Neutrophil (primary cell): ENCODE measurements around the gene ODAD2.
"Not testable (repeated sequence)": the region's sequence is repeated elsewhere in the genome, so short reads cannot be mapped to it uniquely, and the experiment has no call there.

Experiments used
- H3K27ac ChIP-seq: fragments of 200-600 bp; sonication (generic); 2 replicates; pipeline ENCODE4 v1.5.1; 2016; ENCODE audit warnings: mild to moderate bottlenecking, moderate library complexity
- H3K27me3 ChIP-seq: fragments of 200-600 bp; sonication (generic); 2 replicates; pipeline ENCODE4 v1.6.0; 2016; ENCODE audit warnings: mild to moderate bottlenecking
- H3K36me3 ChIP-seq: fragments of 200-600 bp; sonication (generic); 2 replicates; pipeline ENCODE4 v1.5.1; 2017
- H3K4me1 ChIP-seq, 2 experiments: fragments of 200-600 bp in 1 of 2; sonication (generic) in 1 of 2; 1 replicate in 1 of 2; 2 replicates in 1 of 2; pipeline versions ENCODE4 v1.5.1 to v1.6.1; 2013 to 2016; ENCODE audit warnings: low read depth in 1 of 2, low read length in 1 of 2, mild to moderate bottlenecking in 1 of 2, moderate library complexity in 1 of 2; ENCODE audit not compliant: control insufficient read depth in 1 of 2, insufficient read depth in 1 of 2
- H3K4me3 ChIP-seq, 2 experiments: fragments of 200-600 bp in 1 of 2; sonication (generic) in 1 of 2; 1 replicate in 1 of 2; 2 replicates in 1 of 2; pipeline ENCODE4 v1.5.1; 2013 to 2016; ENCODE audit warnings: low read depth in 1 of 2, low read length in 1 of 2, mild to moderate bottlenecking in 1 of 2, moderate library complexity in 1 of 2
- H3K9me3 ChIP-seq: fragments of 200-600 bp; sonication (generic); 2 replicates; pipeline ENCODE4 v1.5.1; 2016
- CTCF ChIP-seq: fragments of 200-600 bp; sonication (generic); IDR thresholded peaks from 2 replicates; pipeline ENCODE4 v1.5.1; 2016; ENCODE audit warnings: antibody characterized with exemption

Gene ODAD2

DNA sequence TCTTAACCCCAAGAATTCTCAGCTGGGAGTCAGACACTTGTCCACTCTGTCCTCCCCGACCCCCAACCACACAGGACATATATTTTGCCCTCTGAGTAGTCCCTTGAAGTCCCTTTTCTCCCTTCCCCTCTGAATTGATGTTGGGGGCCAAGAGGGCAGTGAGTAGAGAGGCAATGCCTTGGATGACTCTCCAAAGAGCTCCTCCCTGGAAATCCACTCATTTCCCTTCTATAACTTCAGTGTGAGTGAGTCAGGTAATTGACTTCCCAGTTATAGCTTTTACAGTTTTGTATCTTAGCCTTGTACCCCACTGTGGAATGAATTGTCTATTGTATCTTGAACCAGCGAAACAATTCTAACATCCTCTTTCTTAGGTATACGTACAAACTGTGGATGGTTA, 9.2 kb upstream of the ODAD2 start:
- H3K4me1 ChIP-seq = peaks cover 0 to 4% of the 10 kb centered on the region in 2 experiments
- H3K27me3 ChIP-seq = no peaks in the 10 kb centered on the region
- H3K9me3 ChIP-seq = no peaks in the 10 kb centered on the region
- no peak overlapping the region for H3K4me3 ChIP-seq
- H3K36me3 ChIP-seq = no peaks in the 10 kb centered on the region
- no peak for TF ChIP-seq CTCF
- H3K27ac ChIP-seq = no peak overlapping the region

DNA sequence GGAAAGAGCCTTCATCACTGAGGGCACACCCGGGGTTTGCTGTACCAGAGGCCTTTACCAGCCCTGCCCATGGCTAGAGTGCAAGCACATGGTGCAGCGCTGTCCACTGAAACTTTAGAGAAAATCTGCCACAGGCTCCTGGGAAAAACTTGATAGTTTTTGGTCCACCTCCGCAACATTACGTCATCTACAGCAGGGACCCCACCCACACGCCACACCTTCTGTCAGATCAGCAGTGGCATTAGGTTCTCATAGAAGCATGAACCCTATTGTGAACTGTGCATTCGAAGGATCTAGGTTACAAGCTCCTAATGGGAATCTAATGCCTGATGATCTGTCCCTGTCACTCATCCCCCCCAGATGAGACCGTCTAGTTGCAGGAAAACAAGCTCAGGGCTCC, 2.5 kb upstream of the ODAD2 start:
- H3K4me1 ChIP-seq = peaks cover 14 to 15% of the 10 kb centered on the region in 2 experiments
- no peak for TF ChIP-seq CTCF
- no peak overlapping the region for H3K4me3 ChIP-seq
- no peak overlapping the region for H3K27ac ChIP-seq
- no peaks in the 10 kb centered on the region for H3K36me3 ChIP-seq
- peaks cover 41% of the 10 kb centered on the region for H3K27me3 ChIP-seq
- no peaks in the 10 kb centered on the region for H3K9me3 ChIP-seq

DNA sequence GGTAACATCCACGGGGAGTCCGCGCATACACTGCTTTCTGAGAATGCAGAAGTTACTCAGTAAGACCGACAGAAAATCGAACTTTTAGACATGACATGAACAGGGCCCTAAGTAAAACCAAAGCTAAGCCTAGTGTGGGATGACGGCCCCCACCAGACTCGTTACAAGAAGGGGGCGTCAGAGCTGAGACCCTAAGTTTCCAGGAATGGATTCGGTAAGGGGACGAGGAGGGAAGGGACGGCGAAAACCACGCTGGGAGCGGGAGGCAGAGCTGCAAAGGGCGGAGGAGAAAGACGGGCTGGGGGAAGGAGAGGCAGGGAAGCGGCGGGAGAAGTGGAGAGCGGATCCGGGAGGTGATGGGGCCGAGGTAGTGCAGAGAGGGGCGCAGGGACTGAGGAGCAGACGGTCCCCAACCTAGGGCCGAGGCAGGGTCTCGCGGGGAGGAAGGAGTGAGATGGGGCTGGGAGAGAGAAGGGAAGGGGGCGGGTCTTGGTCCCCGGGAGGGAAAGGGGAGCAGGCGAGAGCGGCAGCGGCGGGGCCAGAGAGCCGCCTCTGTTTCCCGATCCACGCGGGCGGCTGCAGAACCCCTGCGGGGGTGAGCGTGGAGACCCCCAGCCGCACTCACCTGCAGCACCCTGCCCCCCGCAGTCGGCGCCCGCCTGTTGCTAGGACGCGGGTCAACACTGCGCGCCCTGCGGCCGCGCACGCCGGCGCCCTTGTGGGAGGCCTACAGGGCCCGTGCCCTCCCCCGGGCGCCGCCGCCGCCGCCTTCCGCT, 513 bp downstream of the ODAD2 start:
- peaks cover 14 to 15% of the 10 kb centered on the region in 2 experiments for H3K4me1 ChIP-seq
- H3K27ac ChIP-seq = no peak overlapping the region
- TF ChIP-seq CTCF = no peak
- peak overlapping the region; percentile 12 to 53 for H3K4me3 ChIP-seq
- peaks cover 44% of the 10 kb centered on the region for H3K27me3 ChIP-seq
- H3K36me3 ChIP-seq = no peaks in the 10 kb centered on the region
- no peaks in the 10 kb centered on the region for H3K9me3 ChIP-seq

- Histone ChIP-seq H3K27me3 (peaks cover 44% of the 10 kb centered on the region), H3K4me3 (peak overlapping the region in 1 of 2 experiments; percentile 12), H3K9me3 (no peaks in the 10 kb centered on the region), H3K36me3 (no peaks in the 10 kb centered on the region), H3K4me1 (peaks cover 14 to 15% of the 10 kb centered on the region in 2 experiments), H3K27ac (no peak overlapping the region)
- no peak for TF ChIP-seq CTCF
Measured at GRCh38 chr10:27997865-27998177, 1.1 kb downstream of the ODAD2 start.

DNA sequence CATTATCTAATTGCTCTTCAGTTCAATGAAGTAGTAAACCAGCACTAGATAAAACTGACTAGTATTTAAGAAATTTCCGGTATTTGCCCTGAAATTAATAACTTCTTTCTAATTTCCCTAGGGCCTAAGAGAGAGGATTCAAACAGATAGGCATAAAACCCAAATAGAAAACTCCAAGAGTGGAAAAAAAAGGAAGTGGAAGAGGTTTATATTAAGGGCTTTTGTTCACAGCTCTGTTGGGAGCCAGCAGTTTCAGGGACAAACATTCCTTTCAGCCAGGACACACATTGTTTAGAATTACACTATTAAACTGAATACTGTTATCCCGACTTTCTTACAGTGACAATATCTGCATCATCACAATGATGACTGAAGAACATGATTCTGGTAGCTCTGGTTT, 3.6 kb downstream of the ODAD2 start:
- Histone ChIP-seq H3K4me3 (no peak overlapping the region), H3K4me1 (peaks cover 14 to 15% of the 10 kb centered on the region in 2 experiments), H3K36me3 (no peaks in the 10 kb centered on the region), H3K27me3 (peaks cover 43% of the 10 kb centered on the region), H3K9me3 (no peaks in the 10 kb centered on the region), H3K27ac (no peak overlapping the region)
- TF ChIP-seq CTCF = no peak

- not testable (repeated sequence) for H3K4me3 ChIP-seq, H3K36me3 ChIP-seq, H3K9me3 ChIP-seq, H3K27me3 ChIP-seq, H3K4me1 ChIP-seq, H3K27ac ChIP-seq
Measured at GRCh38 chr10:27989357-27989756, 9.5 kb downstream of the ODAD2 start.
